GM10847 (cell line): ENCODE measurements around the gene NKD1.

ENCODE experiments used
- POLR2A ChIP-seq: IDR thresholded peaks from 2 replicates; pipeline ENCODE4 v1.6.1; 2011; ENCODE audit not compliant: insufficient read length; ENCODE audit errors: extremely low read depth

The NKD1 gene

GRCh38 chr16:50530277-50531236, 17.6 kb upstream of the NKD1 start:
- TF ChIP-seq POLR2A: no peak

GRCh38 chr16:50531359-50531758, 16.8 kb upstream of the NKD1 start:
- TF ChIP-seq POLR2A: no peak

GRCh38 chr16:50531901-50532300, 16.3 kb upstream of the NKD1 start:
- no peak for TF ChIP-seq POLR2A

GRCh38 chr16:50532576-50532975, 15.6 kb upstream of the NKD1 start:
- TF ChIP-seq POLR2A: no peak

- no peak for TF ChIP-seq POLR2A
Measured at GRCh38 chr16:50533317-50533716, 14.9 kb upstream of the NKD1 start.

GRCh38 chr16:50534091-50534490, 14.1 kb upstream of the NKD1 start:
- no peak for TF ChIP-seq POLR2A

- no peak for TF ChIP-seq POLR2A
Measured at GRCh38 chr16:50534556-50534955, 13.6 kb upstream of the NKD1 start.

- no peak for TF ChIP-seq POLR2A
Measured at GRCh38 chr16:50534958-50535357, 13.2 kb upstream of the NKD1 start.

GRCh38 chr16:50535506-50536257, 12.5 kb upstream of the NKD1 start:
- no peak for TF ChIP-seq POLR2A

- no peak for TF ChIP-seq POLR2A
Measured at GRCh38 chr16:50537533-50538290, 10.5 kb upstream of the NKD1 start.

GRCh38 chr16:50538411-50539052, 9.7 kb upstream of the NKD1 start:
- no peak for TF ChIP-seq POLR2A

GRCh38 chr16:50539053-50539695, 9.0 kb upstream of the NKD1 start:
- TF ChIP-seq POLR2A: no peak

- no peak for TF ChIP-seq POLR2A
Measured at GRCh38 chr16:50539822-50540710, 8.1 kb upstream of the NKD1 start.

- TF ChIP-seq POLR2A: no peak
Measured at GRCh38 chr16:50540711-50541007, 7.5 kb upstream of the NKD1 start.
